Measurements from ENCODE around the gene CDK19.

- TF ChIP-seq ATF2 (CRISPR knock-in tag; IDR thresholded peaks at IDR 0.05; ENCODE audit: borderline replicate concordance, low read depth) (no peak), MLX (CRISPR knock-in tag; IDR thresholded peaks at IDR 0.05) (no peak)
Observed at GRCh38 chr6:110781522-110782214, 33.6 kb downstream of the CDK19 start.

Measured in WTC11 (cell line).